Keratinocyte (primary cell): ENCODE results near the gene MST1. TPM values are rescaled to one million over a fixed set of nuclear protein-coding genes. Genes with fewer than 3 reads are reported as not detected.

Experiments used
- DNase-seq: peaks from one replicate; pipeline ENCODE4 v3.0.0-alpha.2; 2011; ENCODE audit warnings: low read depth, missing footprints, low spot score
- FAIRE-seq: peaks from 2 replicates; lab custom pipeline; 2011; peaks lifted over from hg19 to GRCh38; lab: Jason Lieb, UNC
- H2AFZ ChIP-seq: 2 replicates; pipeline ENCODE4 v1.6.0; 2012; ENCODE audit warnings: low read length, control low read depth, inconsistent platforms; ENCODE audit not compliant: control insufficient read depth
- H3K27ac ChIP-seq: 2 replicates; pipeline ENCODE4 v1.5.1; 2011; ENCODE audit warnings: low read length; ENCODE audit not compliant: control insufficient read depth, insufficient read depth
- H3K27me3 ChIP-seq: 3 replicates; pipeline ENCODE4 v1.6.0; 2011; ENCODE audit warnings: low read length; ENCODE audit not compliant: control insufficient read depth, insufficient read depth; ENCODE audit errors: extremely low read depth
- H3K36me3 ChIP-seq, 2 experiments: 2 replicates in 1 of 2; 3 replicates in 1 of 2; pipeline ENCODE4 v1.5.1; 2011; ENCODE audit warnings: low read length in 2 of 2, mild to moderate bottlenecking in 1 of 2; ENCODE audit not compliant: control insufficient read depth in 2 of 2, insufficient read depth in 2 of 2; ENCODE audit errors: extremely low read depth in 1 of 2
- H3K4me1 ChIP-seq: 3 replicates; pipeline ENCODE4 v1.5.1; 2011; ENCODE audit warnings: low read length; ENCODE audit not compliant: control insufficient read depth, insufficient read depth; ENCODE audit errors: extremely low read depth
- H3K4me2 ChIP-seq: 3 replicates; pipeline ENCODE4 v1.6.0; 2011; ENCODE audit warnings: low read depth, low read length; ENCODE audit not compliant: control insufficient read depth, insufficient read depth; ENCODE audit errors: extremely low read depth
- H3K4me3 ChIP-seq, 3 experiments: fragments of 200-600 bp in 1 of 3; sonication (generic) in 1 of 3; 2 replicates in 2 of 3; 3 replicates in 1 of 3; pipeline ENCODE4 v1.5.1; 2011 to 2016; ENCODE audit warnings: low read length in 3 of 3, mild to moderate bottlenecking in 3 of 3, control low read depth in 2 of 3, inconsistent platforms in 1 of 3, low read depth in 1 of 3, mixed read lengths in 1 of 3, mixed run types in 1 of 3, moderate library complexity in 1 of 3; ENCODE audit not compliant: control insufficient read depth in 2 of 3, insufficient read depth in 2 of 3; ENCODE audit errors: extremely low read depth in 1 of 3
- H3K79me2 ChIP-seq: 2 replicates; pipeline ENCODE4 v1.6.0; 2012; ENCODE audit warnings: low read length; ENCODE audit not compliant: control insufficient read depth, insufficient read depth
- H3K9ac ChIP-seq: 3 replicates; pipeline ENCODE4 v1.6.0; 2011; ENCODE audit warnings: low read length; ENCODE audit not compliant: control insufficient read depth, insufficient read depth; ENCODE audit errors: extremely low read depth
- H3K9me1 ChIP-seq: 3 replicates; pipeline ENCODE4 v1.6.0; 2011; ENCODE audit warnings: low read length; ENCODE audit not compliant: control insufficient read depth, insufficient read depth; ENCODE audit errors: extremely low read depth
- H3K9me3 ChIP-seq: 2 replicates; pipeline ENCODE4 v1.5.1; 2012; ENCODE audit warnings: low read depth, low read length; ENCODE audit not compliant: control insufficient read depth
- H4K20me1 ChIP-seq: 3 replicates; pipeline ENCODE4 v1.6.0; 2011; ENCODE audit warnings: low read length; ENCODE audit not compliant: control insufficient read depth, insufficient read depth; ENCODE audit errors: extremely low read depth
- EZH2 ChIP-seq: IDR thresholded peaks from one replicate; pipeline ENCODE4 v1.6.1; 2012; ENCODE audit warnings: inconsistent platforms, mild to moderate bottlenecking, low read length, moderate library complexity
- dilution Hi-C: fragments of 300-500 bp; cut with MboI; formaldehyde crosslinking; loops from one replicate; pipeline ENCODE4 v1.7.0; 2020; ENCODE audit warnings: low sequenced_read_pairs; ENCODE audit not compliant: extremely low pct_ligation_motif_present
- polyA plus RNA-seq, 5 experiments: library from polyadenylated mRNA; depleted of rRNA in 3 of 5; stranded (reverse) in 3 of 5; stranded (forward) in 1 of 5; unstranded in 1 of 5; fragments of >200 nt; gene quantifications; 1 replicate in 1 of 5; 2 replicates in 3 of 5; 3 replicates in 1 of 5; pipeline versions ENCODE4 v1.2.1 to v1.2.3, GENCODE V29; 2011 to 2012; ENCODE audit warnings: missing spikeins in 2 of 5, low read depth in 1 of 5, low replicate concordance in 1 of 5
- TF ChIP-seq, protein P1 (sequence below), 3 experiments: IDR thresholded peaks in 1 of 3; conservative IDR thresholded peaks in 1 of 3; optimal IDR thresholded peaks in 1 of 3; 2 replicates in 2 of 3; 3 replicates in 1 of 3; pipeline versions ENCODE3 to v1.5.1; 2011; ENCODE audit warnings: low read length in 3 of 3, mild to moderate bottlenecking in 3 of 3, moderate library complexity in 2 of 3, control low read depth in 1 of 3, inconsistent platforms in 1 of 3; ENCODE audit not compliant: insufficient read depth in 2 of 3; ENCODE audit errors: extremely low read depth in 1 of 3

The MST1 gene
- polyA plus RNA-seq, 1 donor (not counting 4 experiments of a cell fraction or from before 2014, with no cell fraction given): 5.2 TPM

DNA sequence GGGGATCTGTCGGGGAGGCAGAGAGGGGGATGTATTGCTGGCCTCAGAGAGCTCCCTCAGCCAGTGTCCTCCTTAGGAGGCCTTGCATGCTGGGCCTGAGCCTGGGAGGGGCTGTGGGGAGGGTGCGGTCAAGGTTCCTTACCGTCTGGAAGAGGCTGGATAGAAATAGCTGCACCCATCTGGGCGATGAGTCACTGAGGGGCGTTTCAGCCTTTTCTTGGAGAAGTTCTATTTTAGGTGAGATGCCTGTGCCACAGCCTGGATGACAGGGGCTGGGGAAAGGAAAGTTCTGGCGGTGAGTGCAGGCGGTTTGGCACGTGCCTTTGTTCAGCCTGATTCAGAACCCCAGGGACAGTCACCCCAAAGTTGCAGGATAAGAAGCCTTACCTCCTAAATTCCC is 50.8 kb downstream of the MST1 start:
- DNase-seq (peak; percentile 63), FAIRE-seq (peak; percentile 96)
- peaks cover 3% of the 10 kb centered on the region for H3K9me1 ChIP-seq
- H3K27me3 ChIP-seq: no peaks in the 10 kb centered on the region
- H3K9me3 ChIP-seq: no peaks in the 10 kb centered on the region
- H3K79me2 ChIP-seq: no peaks in the 10 kb centered on the region
- no peak overlapping the region for H2AFZ ChIP-seq
- H3K27ac ChIP-seq: peak overlapping the region; percentile 39
- H4K20me1 ChIP-seq: no peaks in the 10 kb centered on the region
- H3K4me1 ChIP-seq: peaks cover 29% of the 10 kb centered on the region
- TF ChIP-seq, protein P1, sequence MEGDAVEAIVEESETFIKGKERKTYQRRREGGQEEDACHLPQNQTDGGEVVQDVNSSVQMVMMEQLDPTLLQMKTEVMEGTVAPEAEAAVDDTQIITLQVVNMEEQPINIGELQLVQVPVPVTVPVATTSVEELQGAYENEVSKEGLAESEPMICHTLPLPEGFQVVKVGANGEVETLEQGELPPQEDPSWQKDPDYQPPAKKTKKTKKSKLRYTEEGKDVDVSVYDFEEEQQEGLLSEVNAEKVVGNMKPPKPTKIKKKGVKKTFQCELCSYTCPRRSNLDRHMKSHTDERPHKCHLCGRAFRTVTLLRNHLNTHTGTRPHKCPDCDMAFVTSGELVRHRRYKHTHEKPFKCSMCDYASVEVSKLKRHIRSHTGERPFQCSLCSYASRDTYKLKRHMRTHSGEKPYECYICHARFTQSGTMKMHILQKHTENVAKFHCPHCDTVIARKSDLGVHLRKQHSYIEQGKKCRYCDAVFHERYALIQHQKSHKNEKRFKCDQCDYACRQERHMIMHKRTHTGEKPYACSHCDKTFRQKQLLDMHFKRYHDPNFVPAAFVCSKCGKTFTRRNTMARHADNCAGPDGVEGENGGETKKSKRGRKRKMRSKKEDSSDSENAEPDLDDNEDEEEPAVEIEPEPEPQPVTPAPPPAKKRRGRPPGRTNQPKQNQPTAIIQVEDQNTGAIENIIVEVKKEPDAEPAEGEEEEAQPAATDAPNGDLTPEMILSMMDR (optimal IDR thresholded peaks at IDR 0.05 in 1 of 3, IDR thresholded peaks at IDR 0.05 in 1 of 3, conservative IDR thresholded peaks at IDR 0.05 in 1 of 3; ENCODE audit: extremely low read depth in 1 of 3, insufficient read depth in 2 of 3, low read length in 3 of 3): no peak
- no peak for TF ChIP-seq EZH2
- peak overlapping the region; percentile 58 for H3K4me2 ChIP-seq
- dilution Hi-C loops: no loop called here
- H3K9ac ChIP-seq: no peak overlapping the region
- H3K4me3 ChIP-seq: no peak overlapping the region
- no peaks in the 10 kb centered on the region for H3K36me3 ChIP-seq

DNA sequence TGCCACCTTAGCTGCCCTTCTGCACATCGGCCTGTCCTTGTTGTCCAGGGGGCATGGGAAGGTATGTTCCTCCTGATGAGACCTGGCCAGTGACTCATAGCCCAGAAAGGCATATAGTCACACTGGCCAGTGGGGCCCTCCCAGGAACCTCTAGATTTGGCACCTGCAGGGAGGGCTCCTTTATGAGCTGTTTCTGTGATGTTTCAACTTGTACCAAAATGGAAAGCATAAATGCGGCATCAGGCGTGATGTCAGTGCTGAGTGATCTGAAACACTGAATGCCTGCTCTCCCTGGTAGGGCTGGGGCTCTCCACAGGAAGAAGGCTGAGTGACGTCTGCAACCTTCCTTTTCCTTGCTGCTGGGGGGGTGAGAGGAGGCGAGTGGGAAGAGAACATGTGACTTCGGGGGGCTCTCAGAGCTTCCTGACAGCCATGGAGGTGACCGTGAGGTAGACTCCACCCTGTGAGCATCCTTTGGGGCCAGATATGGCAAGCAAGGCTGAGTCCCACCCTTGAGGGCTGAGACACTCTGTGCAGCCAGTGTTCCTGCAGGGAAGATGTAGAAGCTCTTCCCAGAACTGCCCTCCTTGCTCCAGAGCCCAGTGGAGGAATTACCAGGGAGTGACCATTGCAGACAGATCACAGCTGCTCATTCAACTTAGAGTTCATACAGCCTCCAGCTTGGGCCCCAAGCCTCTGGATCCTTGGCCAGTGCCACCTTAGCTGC is 52.2 kb downstream of the MST1 start:
- H3K4me2 ChIP-seq: peak overlapping the region; percentile 49
- dilution Hi-C loops: no loop called here
- peak; percentile 91 for FAIRE-seq

More for the DNA sequence above, 52.2 kb downstream of the MST1 start:
- H3K27ac ChIP-seq: peak overlapping the region; percentile 60
- H3K9me3 ChIP-seq: no peaks in the 10 kb centered on the region
- H3K4me1 ChIP-seq: peaks cover 29% of the 10 kb centered on the region
- H3K4me3 ChIP-seq: no peak overlapping the region
- H3K27me3 ChIP-seq: no peaks in the 10 kb centered on the region
- no peaks in the 10 kb centered on the region for H4K20me1 ChIP-seq
- peak; percentile 41 for DNase-seq
- H2AFZ ChIP-seq: no peak overlapping the region
- H3K9ac ChIP-seq: no peak overlapping the region
- H3K79me2 ChIP-seq: no peaks in the 10 kb centered on the region
- peaks cover 3% of the 10 kb centered on the region for H3K9me1 ChIP-seq
- TF ChIP-seq, protein P1 (optimal IDR thresholded peaks at IDR 0.05 in 1 of 3, IDR thresholded peaks at IDR 0.05 in 1 of 3, conservative IDR thresholded peaks at IDR 0.05 in 1 of 3; ENCODE audit: extremely low read depth in 1 of 3, insufficient read depth in 2 of 3, low read length in 3 of 3): no peak
- TF ChIP-seq EZH2: no peak
- no peaks in the 10 kb centered on the region for H3K36me3 ChIP-seq
